SK-N-SH (cell line): Measurements from ENCODE around the gene SLC34A1. TPM values are rescaled to one million over a fixed set of nuclear protein-coding genes. Genes with fewer than 3 reads are reported as not detected.
"Not testable (repeated sequence)": the region's sequence is repeated elsewhere in the genome, so short reads cannot be mapped to it uniquely, and the experiment has no call there.

Source experiments
- CTCF ChIA-PET: fragments of 300-600, 350-600 bp; formaldehyde crosslinking; extraction: SDS; loops from one replicate; lab custom pipeline; 2021; lab: Yijun Ruan, JAX
- POLR2A ChIA-PET: fragments of 350-600 bp; sonication (Branson Sonifier 250); formaldehyde crosslinking; extraction: SDS; loops from one replicate; lab custom pipeline; 2020; ENCODE audit warnings: antibody characterized with exemption, inconsistent platforms; lab: Yijun Ruan, JAX
- DNase-seq: peaks from one replicate; pipeline ENCODE4 v3.0.0; 2012
- H2AFZ ChIP-seq: fragments of 200-600 bp; sonication (generic); 2 replicates; pipeline ENCODE4 v1.8.1; 2016; ENCODE audit warnings: antibody characterized with exemption, mild to moderate bottlenecking, low read depth
- H3F3A ChIP-seq: fragments of 200-600 bp; sonication (generic); replicated peaks from 2 replicates; pipeline ENCODE3; 2016; ENCODE audit warnings: antibody characterized with exemption, mild to moderate bottlenecking; ENCODE audit not compliant: insufficient read depth
- H3K27ac ChIP-seq, 2 experiments: fragments of 200-500 bp in 1 of 2; fragments of 200-600 bp in 1 of 2; sonication (Bioruptor generic) in 1 of 2; sonication (generic), shearing (Covaris generic) in 1 of 2; 2 replicates each; pipeline versions ENCODE4 v1.5.1 to v1.6.1; 2014 to 2016; ENCODE audit warnings: low read depth in 2 of 2, inconsistent platforms in 1 of 2, low read length in 1 of 2, mild to moderate bottlenecking in 1 of 2, mixed read lengths in 1 of 2
- H3K27me3 ChIP-seq: fragments of 200-600 bp; sonication (generic), shearing (Covaris generic); 2 replicates; pipeline ENCODE4 v1.6.1; 2016; ENCODE audit warnings: mixed run types; ENCODE audit not compliant: insufficient read depth
- H3K36me3 ChIP-seq, 2 experiments: fragments of 200-500 bp in 1 of 2; fragments of 200-600 bp in 1 of 2; sonication (Bioruptor generic) in 1 of 2; sonication (generic) in 1 of 2; replicated peaks in 1 of 2; 2 replicates each; pipeline versions ENCODE3 to v1.5.1; 2014 to 2016; ENCODE audit warnings: low read length in 1 of 2, mild to moderate bottlenecking in 1 of 2; ENCODE audit not compliant: insufficient read depth in 2 of 2, control insufficient read depth in 1 of 2
- H3K4me1 ChIP-seq, 2 experiments: fragments of 200-500 bp in 1 of 2; fragments of 200-600 bp in 1 of 2; sonication (Bioruptor generic) in 1 of 2; sonication (generic), shearing (Covaris generic) in 1 of 2; 2 replicates each; pipeline versions ENCODE4 v1.5.1 to v1.6.1; 2014 to 2016; ENCODE audit warnings: low read depth in 1 of 2, low read length in 1 of 2, mixed run types in 1 of 2; ENCODE audit not compliant: insufficient read depth in 2 of 2, control insufficient read depth in 1 of 2
- H3K4me2 ChIP-seq: fragments of 200-600 bp; sonication (generic), shearing (Covaris generic); 2 replicates; pipeline ENCODE4 v1.6.1; 2017; ENCODE audit warnings: mixed run types
- H3K4me3 ChIP-seq, 2 experiments: fragments of 200-500 bp in 1 of 2; fragments of 200-600 bp in 1 of 2; sonication (Bioruptor generic) in 1 of 2; sonication (generic), shearing (Covaris generic) in 1 of 2; 2 replicates each; pipeline versions ENCODE4 v1.5.1 to v1.8.1; 2014 to 2016; ENCODE audit warnings: low read depth in 2 of 2, inconsistent platforms in 1 of 2, low read length in 1 of 2, mild to moderate bottlenecking in 1 of 2, mixed read lengths in 1 of 2, moderate library complexity in 1 of 2
- H3K79me2 ChIP-seq: fragments of 200-600 bp; sonication (generic); 2 replicates; pipeline ENCODE4 v1.8.1; 2017; ENCODE audit warnings: mild to moderate bottlenecking; ENCODE audit not compliant: insufficient read depth
- H3K9ac ChIP-seq: fragments of 200-600 bp; sonication (generic); 2 replicates; pipeline ENCODE4 v1.6.1; 2017; ENCODE audit warnings: mixed run types
- H3K9me2 ChIP-seq: fragments of 200-600 bp; sonication (generic); 2 replicates; pipeline ENCODE4 v1.6.1; 2017; ENCODE audit warnings: mixed run types
- H3K9me3 ChIP-seq: fragments of 200-600 bp; sonication (generic); 2 replicates; pipeline ENCODE4 v1.6.1; 2017; ENCODE audit warnings: mixed run types, mild to moderate bottlenecking, moderate library complexity
- H4K20me1 ChIP-seq: fragments of 200-600 bp; sonication (generic); 2 replicates; pipeline ENCODE4 v1.6.1; 2017; ENCODE audit warnings: mild to moderate bottlenecking, mixed run types; ENCODE audit not compliant: insufficient read depth
- CHD2 ChIP-seq: fragments of 150-350 bp; IDR thresholded peaks from 2 replicates; pipeline ENCODE4 v1.6.1; 2018; ENCODE audit warnings: low read length; ENCODE audit not compliant: partially characterized antibody
- ELF1 ChIP-seq: IDR thresholded peaks from 2 replicates; pipeline ENCODE4 v1.4.0; 2012
- FOSL2 ChIP-seq: IDR thresholded peaks from 2 replicates; pipeline ENCODE4 v1.4.0; 2012; ENCODE audit warnings: low read depth, mild to moderate bottlenecking, moderate library complexity, borderline replicate concordance
- FOXJ3 ChIP-seq: sonication (generic); formaldehyde crosslinking; IDR thresholded peaks from 2 replicates; pipeline ENCODE4 v1.5.1; 2020; ENCODE audit warnings: mild to moderate bottlenecking, missing genetic modification reagents
- FOXM1 ChIP-seq: IDR thresholded peaks from 2 replicates; pipeline ENCODE4 v1.4.0; 2012; ENCODE audit warnings: low read depth, mild to moderate bottlenecking
- MEF2A ChIP-seq: IDR thresholded peaks from 2 replicates; pipeline ENCODE4 v1.4.0; 2012; ENCODE audit warnings: low read depth, borderline replicate concordance
- MXI1 ChIP-seq: IDR thresholded peaks from 2 replicates; pipeline ENCODE4 v1.6.1; 2012; ENCODE audit warnings: mild to moderate bottlenecking, low read depth, low read length, improper control_type of control experiment
- RCOR1 ChIP-seq: fragments of 150-350 bp; IDR thresholded peaks from 2 replicates; pipeline ENCODE4 v1.6.1; 2017; ENCODE audit warnings: antibody characterized with exemption, low read length
- TAF1 ChIP-seq: IDR thresholded peaks from 2 replicates; pipeline ENCODE4 v1.6.1; 2012; ENCODE audit warnings: low read depth, mild to moderate bottlenecking, low read length, moderate library complexity, borderline replicate concordance
- TCF12 ChIP-seq: IDR thresholded peaks from 2 replicates; pipeline ENCODE4 v1.4.0; 2012
- USF2 ChIP-seq: fragments of 150-350 bp; IDR thresholded peaks from 2 replicates; pipeline ENCODE4 v1.6.1; 2017; ENCODE audit warnings: antibody characterized with exemption, low read length, low read depth, borderline replicate concordance
- YY1 ChIP-seq: IDR thresholded peaks from 2 replicates; pipeline ENCODE4 v1.4.0; 2012; ENCODE audit warnings: low read depth, mild to moderate bottlenecking
- WGBS: methylation state at CpG from one replicate; pipeline ENCODE4 v1.1.6; 2017; ENCODE audit warnings: low lambda C conversion rate; 5-methylcytosine and 5-hydroxymethylcytosine counted together
- polyA plus RNA-seq, 3 experiments: library from polyadenylated mRNA; depleted of rRNA; stranded (reverse); fragments of >200 nt; gene quantifications; 2 replicates each; pipeline ENCODE4 v1.2.3, GENCODE V29; 2012
- TF ChIP-seq, protein P1 (sequence below): IDR thresholded peaks from 2 replicates; pipeline ENCODE4 v1.6.1; 2012; ENCODE audit warnings: mild to moderate bottlenecking, low read depth, low read length, moderate library complexity

The SLC34A1 gene
- polyA plus RNA-seq, 1 of the 3 experiments (the other 2 are of a cell fraction) = 0.03 TPM

DNA sequence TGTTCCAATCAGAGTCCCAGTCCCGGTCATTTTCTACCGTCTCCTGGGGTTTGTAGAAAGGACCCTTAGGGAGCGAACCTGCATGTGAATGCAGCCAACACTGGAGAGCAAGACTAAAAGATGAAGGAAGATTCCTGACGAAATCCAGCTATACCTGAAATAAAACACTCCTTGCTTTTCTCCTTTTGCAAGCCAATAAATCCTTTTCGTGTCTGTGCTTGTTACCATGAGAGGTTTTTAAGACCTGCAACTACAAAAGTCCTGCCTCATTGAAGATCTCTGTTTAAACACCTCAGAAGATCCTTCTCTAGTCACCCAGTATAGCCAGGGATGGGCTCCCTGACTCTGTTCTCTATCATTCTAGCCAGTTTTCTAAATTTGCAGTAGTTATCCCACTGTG lies 10.0 kb upstream of the SLC34A1 start:
- H3K4me2 ChIP-seq = no peak overlapping the region
- WGBS = 86% methylated on average over 5 of the region's 5 CpGs
- H3K9me3 ChIP-seq = no peaks in the 10 kb centered on the region
- DNase-seq = no peak
- H3K9me2 ChIP-seq = no peaks in the 10 kb centered on the region
- H3K9ac ChIP-seq = no peak overlapping the region
- no peaks in the 10 kb centered on the region for H3K79me2 ChIP-seq
- POLR2A ChIA-PET = no interaction called here
- H3K4me3 ChIP-seq = no peak overlapping the region
- TF ChIP-seq TAF1 (no peak), ELF1 (no peak), FOSL2 (no peak), USF2 (no peak), TCF12 (no peak), MXI1 (no peak), FOXM1 (no peak), MEF2A (no peak), RCOR1 (no peak)
- H3F3A ChIP-seq = peaks cover 6% of the 10 kb centered on the region
- no peak overlapping the region for H3K27ac ChIP-seq
- peaks cover 0 to 9% of the 10 kb centered on the region in 2 experiments; a peak in 1 of 4 replicates for H3K4me1 ChIP-seq
- no peaks in the 10 kb centered on the region for H3K27me3 ChIP-seq
- H3K36me3 ChIP-seq = no peaks in the 10 kb centered on the region
- CTCF ChIA-PET = interaction anchor here (0.9 to 4.9 kb wide), 3 partner anchors 15 to 127 kb away, joined by 3 to 47 read pairs (median 6); no protein-coding TSS in a partner anchor
- no peak overlapping the region for H2AFZ ChIP-seq
- no peaks in the 10 kb centered on the region for H4K20me1 ChIP-seq

- CTCF ChIA-PET = interaction anchor here (0.8 to 7.9 kb wide), 2 partner anchors 14 to 68 kb away, joined by 3 to 58 read pairs; no protein-coding TSS in a partner anchor
- H3K79me2 ChIP-seq, H3F3A ChIP-seq, H3K9me3 ChIP-seq, DNase-seq, H3K9ac ChIP-seq, H3K4me1 ChIP-seq, H3K4me3 ChIP-seq, H3K27ac ChIP-seq, H3K36me3 ChIP-seq, H4K20me1 ChIP-seq, H3K27me3 ChIP-seq, H3K9me2 ChIP-seq, POLR2A ChIA-PET, H3K4me2 ChIP-seq, H2AFZ ChIP-seq: not testable (repeated sequence)
- WGBS = 70% methylated on average over 5 of the region's 5 CpGs
Observed at GRCh38 chr5:177375516-177375915, 8.7 kb upstream of the SLC34A1 start.

DNA sequence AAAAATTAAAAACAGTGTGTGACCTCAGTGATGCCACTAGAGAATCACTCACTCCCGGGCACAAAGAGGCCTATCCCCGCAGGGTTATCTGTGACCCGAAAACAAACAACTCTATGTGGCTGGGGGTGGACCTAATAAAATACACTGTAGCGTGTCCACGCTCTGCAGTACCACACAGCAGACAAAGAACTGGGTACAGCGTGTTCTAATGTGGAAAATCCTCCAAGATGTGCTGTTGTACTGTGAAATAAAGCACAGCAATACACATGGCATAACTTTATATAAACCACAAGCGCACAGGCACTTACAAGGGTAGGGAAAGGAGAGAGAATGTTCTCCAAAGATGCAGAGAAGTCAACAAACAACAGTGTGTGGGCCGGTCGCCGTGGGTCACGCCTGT lies 8.1 kb upstream of the SLC34A1 start:
- no peak overlapping the region for H3K4me2 ChIP-seq
- 92% methylated on average over 11 of the region's 11 CpGs for WGBS
- no peak overlapping the region for H3K4me3 ChIP-seq
- H3K79me2 ChIP-seq = no peaks in the 10 kb centered on the region
- no peak overlapping the region for H3K9ac ChIP-seq
- H3K4me1 ChIP-seq = peaks cover 6 to 7% of the 10 kb centered on the region in 2 experiments; a peak in 2 of 4 replicates
- H2AFZ ChIP-seq = no peak overlapping the region
- H3K27me3 ChIP-seq = no peaks in the 10 kb centered on the region
- no peak for DNase-seq
- POLR2A ChIA-PET = no interaction called here
- no peaks in the 10 kb centered on the region for H3K9me3 ChIP-seq
- TF ChIP-seq FOSL2 (no peak), YY1 (no peak), CHD2 (no peak), FOXJ3 (no peak)
- TF ChIP-seq, protein P1, sequence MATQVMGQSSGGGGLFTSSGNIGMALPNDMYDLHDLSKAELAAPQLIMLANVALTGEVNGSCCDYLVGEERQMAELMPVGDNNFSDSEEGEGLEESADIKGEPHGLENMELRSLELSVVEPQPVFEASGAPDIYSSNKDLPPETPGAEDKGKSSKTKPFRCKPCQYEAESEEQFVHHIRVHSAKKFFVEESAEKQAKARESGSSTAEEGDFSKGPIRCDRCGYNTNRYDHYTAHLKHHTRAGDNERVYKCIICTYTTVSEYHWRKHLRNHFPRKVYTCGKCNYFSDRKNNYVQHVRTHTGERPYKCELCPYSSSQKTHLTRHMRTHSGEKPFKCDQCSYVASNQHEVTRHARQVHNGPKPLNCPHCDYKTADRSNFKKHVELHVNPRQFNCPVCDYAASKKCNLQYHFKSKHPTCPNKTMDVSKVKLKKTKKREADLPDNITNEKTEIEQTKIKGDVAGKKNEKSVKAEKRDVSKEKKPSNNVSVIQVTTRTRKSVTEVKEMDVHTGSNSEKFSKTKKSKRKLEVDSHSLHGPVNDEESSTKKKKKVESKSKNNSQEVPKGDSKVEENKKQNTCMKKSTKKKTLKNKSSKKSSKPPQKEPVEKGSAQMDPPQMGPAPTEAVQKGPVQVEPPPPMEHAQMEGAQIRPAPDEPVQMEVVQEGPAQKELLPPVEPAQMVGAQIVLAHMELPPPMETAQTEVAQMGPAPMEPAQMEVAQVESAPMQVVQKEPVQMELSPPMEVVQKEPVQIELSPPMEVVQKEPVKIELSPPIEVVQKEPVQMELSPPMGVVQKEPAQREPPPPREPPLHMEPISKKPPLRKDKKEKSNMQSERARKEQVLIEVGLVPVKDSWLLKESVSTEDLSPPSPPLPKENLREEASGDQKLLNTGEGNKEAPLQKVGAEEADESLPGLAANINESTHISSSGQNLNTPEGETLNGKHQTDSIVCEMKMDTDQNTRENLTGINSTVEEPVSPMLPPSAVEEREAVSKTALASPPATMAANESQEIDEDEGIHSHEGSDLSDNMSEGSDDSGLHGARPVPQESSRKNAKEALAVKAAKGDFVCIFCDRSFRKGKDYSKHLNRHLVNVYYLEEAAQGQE = no peak
- H3K27ac ChIP-seq = no peak overlapping the region
- H3K36me3 ChIP-seq = no peaks in the 10 kb centered on the region
- no peaks in the 10 kb centered on the region for H3K9me2 ChIP-seq
- H4K20me1 ChIP-seq = no peaks in the 10 kb centered on the region
- CTCF ChIA-PET = interaction anchor here (1.3 to 7.9 kb wide), 2 partner anchors 14 to 78 kb away, joined by 3 to 58 read pairs; no protein-coding TSS in a partner anchor
- peaks cover 4% of the 10 kb centered on the region for H3F3A ChIP-seq
